HG03196 (cell line): Measurements from ENCODE around the gene C4B.
"Not testable (repeated sequence)": the region's sequence is repeated elsewhere in the genome, so short reads cannot be mapped to it uniquely, and the experiment has no call there.

ENCODE experiments used
- ATAC-seq: cut with Tn5 transposase; IDR thresholded peaks from one replicate; pipeline ENCODE4 v1.9.1; 2021; ENCODE audit not compliant: unreplicated experiment

Gene C4B

GRCh38 chr6:32050562-32050961 is 36.0 kb downstream of the C4B start:
- ATAC-seq: no peak

GRCh38 chr6:32052626-32053025 is 38.0 kb downstream of the C4B start:
- not testable (repeated sequence) for ATAC-seq

- ATAC-seq: not testable (repeated sequence)
Measured at GRCh38 chr6:32053314-32053713, 38.7 kb downstream of the C4B start.

GRCh38 chr6:32055756-32056155 is 41.2 kb downstream of the C4B start:
- not testable (repeated sequence) for ATAC-seq

GRCh38 chr6:32056254-32056653 is 41.7 kb downstream of the C4B start:
- no peak for ATAC-seq

- ATAC-seq: no peak
Measured at GRCh38 chr6:32057966-32058365, 43.4 kb downstream of the C4B start.

- ATAC-seq: no peak
Measured at GRCh38 chr6:32058511-32058963, 43.9 kb downstream of the C4B start.

- no peak for ATAC-seq
Measured at GRCh38 chr6:32060966-32061655, 46.5 kb downstream of the C4B start.

- no peak for ATAC-seq
Measured at GRCh38 chr6:32064706-32065105, 50.1 kb downstream of the C4B start.

- ATAC-seq: not testable (repeated sequence)
Measured at GRCh38 chr6:32067521-32067920, 52.9 kb downstream of the C4B start.

- not testable (repeated sequence) for ATAC-seq
Measured at GRCh38 chr6:32068315-32068714, 53.7 kb downstream of the C4B start.

GRCh38 chr6:32068867-32069266 is 54.3 kb downstream of the C4B start:
- ATAC-seq: no peak

GRCh38 chr6:32069460-32069859 is 54.9 kb downstream of the C4B start:
- no peak for ATAC-seq

GRCh38 chr6:32069878-32070515 is 55.4 kb downstream of the C4B start:
- no peak for ATAC-seq

GRCh38 chr6:32070814-32071543 is 56.4 kb downstream of the C4B start:
- no peak for ATAC-seq

GRCh38 chr6:32073101-32073500 is 58.5 kb downstream of the C4B start:
- ATAC-seq: no peak

- no peak for ATAC-seq
Measured at GRCh38 chr6:32073613-32074012, 59.0 kb downstream of the C4B start.

GRCh38 chr6:32074996-32075532 is 60.5 kb downstream of the C4B start:
- ATAC-seq: no peak

- no peak for ATAC-seq
Measured at GRCh38 chr6:32075781-32076180, 61.2 kb downstream of the C4B start.

GRCh38 chr6:32076321-32076809 is 61.8 kb downstream of the C4B start:
- ATAC-seq: no peak

GRCh38 chr6:32079566-32080290 is 65.1 kb downstream of the C4B start:
- ATAC-seq: no peak
